NCI-H82 treated with DMSO at 0.1 percent for 48 hours (cell line): ENCODE data around the gene MAP2.

Source experiments
- DNase-seq: peaks from one replicate; lab custom pipeline; 2025; ENCODE audit not compliant: unreplicated experiment; lab: John Stamatoyannopoulos, UW

Gene MAP2

DNA sequence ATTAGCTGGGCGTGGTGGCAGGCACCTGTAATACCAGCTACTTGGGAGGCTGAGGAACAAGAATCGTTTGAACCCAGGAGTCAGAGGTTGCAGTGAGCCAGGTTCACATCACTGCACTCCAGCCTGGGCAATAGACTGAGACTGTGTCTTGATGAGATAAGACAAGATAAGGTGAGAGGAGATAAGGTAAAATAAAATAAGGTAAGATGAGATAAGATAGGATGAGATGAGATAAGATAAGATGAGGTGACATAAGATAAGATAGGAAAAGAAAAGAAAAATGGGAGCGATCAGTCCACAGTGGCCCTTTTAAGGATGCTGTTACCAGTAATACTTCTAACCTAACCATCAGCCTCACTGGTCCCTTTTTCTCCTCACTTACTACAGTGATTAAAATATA lies 213.4 kb downstream of the MAP2 start:
- DNase-seq: no peak

DNA sequence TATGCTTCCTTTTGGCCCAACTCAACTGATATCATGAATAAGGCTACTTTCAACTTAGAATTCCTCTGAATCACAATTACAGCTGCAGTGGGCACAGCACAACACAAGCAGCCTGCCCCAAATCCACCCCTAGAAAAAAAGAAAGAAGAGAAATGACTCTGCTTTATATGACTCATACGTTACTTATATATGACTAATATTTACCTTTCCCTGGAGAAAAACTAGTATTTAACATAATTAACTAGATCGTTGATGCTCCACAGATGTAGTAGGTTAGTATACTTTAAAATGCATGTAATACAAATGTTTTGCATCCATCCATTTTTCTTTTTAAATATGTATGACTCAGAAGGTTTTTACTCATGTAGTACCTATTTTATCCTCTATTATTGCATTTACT lies 214.5 kb downstream of the MAP2 start:
- DNase-seq: no peak

DNA sequence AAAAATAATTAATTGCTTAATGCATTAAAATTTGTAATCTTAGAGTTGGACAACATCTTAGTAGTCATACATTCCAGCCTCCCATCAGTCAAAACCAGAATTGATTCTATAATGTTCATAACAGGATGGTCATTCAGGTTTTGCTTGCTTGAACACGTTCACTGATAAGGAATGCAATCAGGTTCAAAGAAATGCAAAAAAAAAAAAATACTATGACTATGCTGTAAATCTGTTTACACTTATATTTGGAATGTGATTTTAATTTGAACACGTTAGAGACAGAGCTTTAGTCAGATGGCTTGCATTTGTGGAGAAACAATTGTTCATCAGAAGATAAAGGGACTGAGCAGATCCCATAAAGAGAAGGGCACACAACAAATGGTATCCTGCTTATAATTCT lies 216.5 kb downstream of the MAP2 start:
- DNase-seq: no peak

DNA sequence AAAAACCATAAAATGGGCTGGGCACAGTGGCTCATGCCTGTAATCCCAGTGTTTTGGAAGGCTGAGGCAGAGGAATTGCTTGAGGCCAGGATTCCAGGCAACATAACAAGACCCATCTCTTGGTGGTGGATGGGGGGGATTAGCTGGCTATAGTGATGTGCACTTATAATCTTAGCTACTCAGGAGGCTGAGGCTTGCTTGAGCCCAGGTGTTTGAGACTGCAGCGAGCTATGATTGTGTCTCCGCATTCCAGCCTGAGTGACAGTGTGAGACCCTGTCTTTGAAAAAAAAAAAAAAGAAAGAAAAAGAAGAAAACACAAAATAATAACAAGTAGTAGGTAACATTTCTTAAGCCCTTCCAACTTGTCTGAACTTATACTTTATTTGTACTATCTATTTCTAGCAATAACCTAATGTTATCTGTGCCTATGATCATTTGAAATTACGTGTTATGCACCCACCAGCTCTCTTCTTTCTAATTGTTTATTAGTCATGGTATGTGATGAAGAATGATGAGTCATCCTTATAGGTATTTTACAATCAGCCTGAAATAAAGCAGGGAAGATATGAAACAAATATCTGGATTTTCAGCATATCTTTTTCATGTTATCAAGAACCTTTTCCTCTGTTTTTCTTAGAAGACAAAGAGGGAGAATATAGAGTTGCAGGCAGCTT lies 218.4 kb downstream of the MAP2 start:
- no peak for DNase-seq

DNA sequence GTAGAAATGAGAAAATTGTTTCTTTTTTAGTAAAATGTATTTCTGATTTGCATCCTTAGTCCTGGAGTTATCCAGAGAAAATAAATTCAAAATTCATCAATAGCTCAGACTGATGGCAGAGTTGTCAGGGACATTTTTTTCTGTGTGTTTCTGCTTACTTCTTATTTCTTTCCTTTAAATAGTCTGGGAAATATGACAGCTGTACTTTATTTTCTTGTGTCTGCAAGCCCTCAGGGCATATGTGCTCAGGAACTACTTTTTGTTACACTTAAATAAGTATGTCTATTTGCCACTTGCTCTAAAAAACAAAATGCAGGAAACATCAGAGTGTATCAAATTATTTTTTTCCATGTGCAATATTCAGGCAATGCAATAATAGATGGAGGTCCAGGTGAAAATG lies 221.0 kb downstream of the MAP2 start:
- DNase-seq: no peak

DNA sequence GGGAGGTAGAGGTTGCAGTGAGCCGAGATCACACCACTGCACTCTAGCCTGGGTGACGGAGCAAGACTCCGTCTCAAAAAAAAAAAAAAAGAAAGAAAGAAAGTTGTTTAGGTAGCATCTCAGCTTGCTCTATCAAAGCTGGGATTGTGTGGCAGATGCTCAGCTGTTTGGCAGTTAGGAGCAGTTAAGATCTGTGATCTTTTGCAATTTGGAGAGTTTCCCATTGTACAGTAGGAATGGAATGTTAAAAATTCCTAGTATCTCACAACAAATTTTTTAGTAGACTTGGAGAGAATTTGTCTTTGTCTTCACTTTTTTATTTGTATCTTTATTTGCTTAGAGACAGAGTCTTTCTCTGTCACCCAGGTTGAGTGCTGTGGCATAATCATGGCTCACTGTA lies 224.9 kb downstream of the MAP2 start:
- no peak for DNase-seq

DNA sequence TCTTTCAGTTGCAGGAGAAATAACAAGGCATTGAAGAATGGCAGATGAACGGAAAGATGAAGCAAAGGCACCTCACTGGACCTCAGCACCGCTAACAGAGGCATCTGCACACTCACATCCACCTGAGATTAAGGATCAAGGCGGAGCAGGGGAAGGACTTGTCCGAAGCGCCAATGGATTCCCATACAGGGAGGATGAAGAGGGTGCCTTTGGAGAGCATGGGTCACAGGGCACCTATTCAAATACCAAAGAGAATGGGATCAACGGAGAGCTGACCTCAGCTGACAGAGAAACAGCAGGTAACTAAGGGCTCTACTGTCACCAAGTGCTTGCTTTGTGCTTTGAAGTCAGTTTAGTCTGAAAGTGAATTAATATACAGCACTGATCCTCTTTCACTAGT lies 229.3 kb downstream of the MAP2 start:
- no peak for DNase-seq

DNA sequence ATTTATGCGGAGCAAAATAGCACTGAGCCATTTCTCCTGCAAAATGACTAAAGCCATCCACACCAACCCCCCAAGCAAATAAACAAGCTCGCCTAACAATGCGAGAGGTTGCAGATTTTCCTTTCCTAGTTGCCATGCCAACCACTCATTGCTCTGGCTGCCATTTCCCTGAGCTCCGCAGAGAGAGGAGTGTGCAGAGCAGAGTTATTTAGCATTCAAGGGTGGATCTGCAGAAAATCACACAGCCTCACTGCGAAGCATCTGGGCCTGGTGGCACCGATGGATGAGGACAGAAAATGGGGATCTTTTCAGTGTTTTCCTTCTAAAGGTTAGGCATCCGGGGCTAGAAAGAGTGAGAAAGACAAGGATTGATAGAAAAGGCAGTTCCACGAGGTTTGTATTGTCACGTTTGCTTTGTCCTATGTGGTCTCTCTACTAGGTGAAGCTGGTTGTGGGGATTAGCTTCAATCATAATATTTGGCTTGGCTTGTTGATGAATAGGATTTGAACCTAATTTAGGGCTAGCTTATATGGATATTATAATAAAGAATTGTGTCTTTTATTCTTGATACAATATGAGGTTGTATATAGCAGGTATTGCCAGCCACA lies 237.5 kb downstream of the MAP2 start:
- no peak for DNase-seq

DNA sequence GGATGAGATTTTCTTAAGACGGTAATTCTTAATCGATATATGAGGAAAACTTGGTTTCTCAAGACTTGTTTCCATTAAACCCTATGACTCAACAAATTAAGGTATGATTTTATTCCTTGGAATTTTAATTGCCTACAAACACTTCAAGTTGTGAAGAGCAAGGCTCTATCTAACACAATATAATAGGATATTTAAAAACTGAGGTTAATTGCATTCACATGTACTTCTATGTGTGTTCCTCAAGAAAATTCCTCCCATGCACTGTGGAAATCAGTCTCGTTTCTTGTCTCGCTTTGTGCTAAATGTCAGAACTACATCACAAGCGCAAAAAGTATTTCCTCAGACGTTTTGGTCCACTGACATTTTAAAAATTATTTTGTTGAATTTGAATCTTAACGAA lies 238.2 kb downstream of the MAP2 start:
- no peak for DNase-seq

DNA sequence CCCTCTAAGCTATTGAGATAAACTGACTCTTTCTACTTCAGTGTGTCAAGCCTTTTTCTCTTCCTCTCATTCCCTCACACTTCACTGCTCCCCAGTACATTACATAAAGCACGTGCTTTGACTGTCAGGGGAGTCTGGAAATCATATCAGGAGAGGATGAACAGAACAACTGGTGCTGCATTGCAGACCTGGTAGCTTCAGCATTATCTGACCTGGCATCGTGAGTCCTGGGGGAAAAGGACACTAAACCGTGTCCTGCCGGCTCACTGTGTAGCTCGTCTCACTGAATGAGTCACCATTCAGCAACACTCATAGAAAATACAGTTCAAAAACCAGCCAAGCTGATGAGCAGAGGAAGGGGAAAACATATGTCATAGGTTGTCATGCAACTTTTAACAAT lies 239.3 kb downstream of the MAP2 start:
- DNase-seq: no peak

DNA sequence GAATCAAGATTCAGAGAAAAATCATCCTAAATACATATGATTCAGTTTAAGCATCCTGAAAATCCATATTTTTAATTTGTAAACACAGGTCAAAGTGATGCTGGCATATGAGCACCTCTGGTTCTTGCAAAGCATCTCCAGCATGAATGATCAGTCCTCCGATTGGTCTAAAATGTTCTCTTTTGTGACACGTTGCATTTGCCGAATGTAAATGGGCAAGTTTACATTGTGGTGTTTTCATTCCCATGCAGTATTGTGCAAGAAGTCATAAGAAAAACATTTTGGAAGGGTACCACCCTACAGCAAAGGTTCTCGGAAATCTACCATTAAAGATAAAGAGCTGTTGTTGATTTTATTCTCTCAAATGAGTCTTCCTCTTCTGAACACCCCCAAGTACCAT lies 239.8 kb downstream of the MAP2 start:
- DNase-seq: no peak

DNA sequence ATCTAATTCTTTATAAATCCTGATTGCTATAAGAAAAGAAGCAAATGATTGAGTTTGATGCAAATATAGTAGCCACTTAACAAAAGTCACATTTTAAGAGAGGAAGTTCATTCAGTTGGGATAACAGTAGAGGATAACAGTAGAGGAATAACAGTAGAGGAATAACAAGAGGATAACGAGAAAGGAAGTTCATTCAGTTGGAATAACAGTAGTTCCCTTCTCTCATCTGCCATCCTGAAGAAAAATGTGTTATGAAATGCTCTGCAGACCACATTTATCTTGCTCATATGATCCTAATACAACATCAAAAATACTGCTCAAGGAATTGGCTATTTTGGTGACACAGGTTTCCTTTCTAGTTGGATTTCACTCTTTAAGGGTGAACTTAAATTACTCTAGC lies 242.4 kb downstream of the MAP2 start:
- DNase-seq: no peak

DNA sequence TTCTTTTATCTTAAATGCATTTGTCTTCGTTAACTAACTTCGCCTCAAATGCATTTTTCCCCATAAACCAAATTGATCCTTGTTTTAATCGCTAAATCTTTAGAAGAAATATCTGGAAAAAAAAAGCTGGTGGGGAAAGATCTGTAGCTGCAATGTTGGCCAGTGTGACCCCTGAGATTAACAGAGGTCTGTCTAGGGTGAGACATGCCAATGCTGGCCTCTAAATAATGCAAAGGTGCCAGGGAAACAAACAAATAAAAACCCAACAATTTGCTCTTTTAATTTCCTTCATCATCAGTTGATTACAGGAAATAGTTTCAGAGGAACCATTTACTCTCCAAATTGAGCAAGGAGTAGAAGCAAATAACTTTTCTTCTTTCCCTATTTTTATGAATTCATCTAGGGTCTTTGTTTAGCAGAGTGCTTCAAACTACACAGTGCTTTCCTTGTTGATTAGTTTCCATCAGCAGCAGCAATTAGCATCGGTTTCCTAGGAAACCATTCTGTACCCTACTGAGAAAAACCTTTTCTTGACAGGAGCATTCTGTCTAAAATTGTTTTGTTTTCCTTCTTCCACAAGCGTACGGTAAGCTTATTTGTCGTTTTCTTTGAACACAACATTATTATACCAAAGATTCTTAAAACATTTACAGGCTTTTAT lies 247.3 kb downstream of the MAP2 start:
- DNase-seq: no peak

DNA sequence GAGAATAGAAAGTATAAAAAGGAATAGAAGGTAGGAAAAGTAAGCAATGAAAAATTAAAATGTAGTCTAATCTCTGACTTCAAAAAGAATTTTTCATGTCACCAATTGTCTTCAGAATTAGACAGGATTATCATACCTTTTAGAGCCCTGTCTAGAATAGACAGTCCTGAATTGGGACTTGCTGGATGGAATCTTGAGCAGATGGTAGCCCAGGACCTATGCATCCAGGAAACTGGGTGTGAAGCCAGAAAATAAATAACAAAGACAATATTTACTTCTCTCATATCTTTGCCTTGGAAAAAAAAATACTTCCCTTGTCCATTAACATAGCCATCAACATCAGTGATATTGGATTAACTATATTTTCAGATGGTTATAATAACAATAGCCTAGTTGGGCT lies 250.0 kb downstream of the MAP2 start:
- DNase-seq: no peak

DNA sequence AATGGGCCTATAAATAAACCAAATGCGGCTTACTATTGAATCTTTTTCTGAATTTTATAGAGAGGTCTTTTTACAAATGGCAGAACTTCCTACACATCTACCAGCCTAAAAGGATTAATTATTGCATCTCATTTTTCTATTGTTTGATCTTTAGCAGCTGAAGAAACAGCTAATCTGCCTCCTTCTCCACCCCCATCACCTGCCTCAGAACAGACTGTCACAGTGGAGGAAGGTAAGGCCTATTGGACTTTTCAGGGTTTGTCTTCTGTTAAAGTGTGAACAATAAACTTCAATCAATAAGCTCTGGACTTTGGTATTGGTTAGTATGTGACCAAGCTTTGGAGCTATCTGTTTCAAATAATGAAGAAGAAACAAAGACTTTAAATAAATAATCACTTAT lies 256.7 kb downstream of the MAP2 start:
- no peak for DNase-seq

DNA sequence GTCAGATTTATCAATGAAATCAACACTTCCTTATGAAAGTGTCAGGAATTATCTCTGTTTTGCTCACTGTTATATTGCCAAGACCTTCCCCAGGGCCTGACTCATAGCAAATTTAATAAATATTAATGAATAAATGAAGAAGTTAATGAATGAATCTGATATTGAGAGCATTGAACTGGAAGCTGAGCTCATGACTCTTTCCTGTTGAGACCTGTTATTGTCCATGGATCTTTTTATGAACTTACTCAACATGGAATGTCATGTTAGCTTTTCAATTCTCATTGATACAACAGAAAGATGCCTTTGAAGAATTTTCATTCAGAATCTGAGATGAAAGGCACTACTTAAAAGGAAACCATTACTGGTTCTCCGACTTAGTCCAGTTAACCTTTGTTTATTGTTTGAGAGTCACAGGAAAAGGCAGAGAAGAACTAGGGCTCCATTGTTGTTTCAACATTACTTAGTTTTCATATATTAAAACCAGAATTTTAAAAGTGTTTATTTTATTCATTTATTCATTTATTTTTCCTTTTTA lies 257.4 kb downstream of the MAP2 start:
- DNase-seq: no peak

DNA sequence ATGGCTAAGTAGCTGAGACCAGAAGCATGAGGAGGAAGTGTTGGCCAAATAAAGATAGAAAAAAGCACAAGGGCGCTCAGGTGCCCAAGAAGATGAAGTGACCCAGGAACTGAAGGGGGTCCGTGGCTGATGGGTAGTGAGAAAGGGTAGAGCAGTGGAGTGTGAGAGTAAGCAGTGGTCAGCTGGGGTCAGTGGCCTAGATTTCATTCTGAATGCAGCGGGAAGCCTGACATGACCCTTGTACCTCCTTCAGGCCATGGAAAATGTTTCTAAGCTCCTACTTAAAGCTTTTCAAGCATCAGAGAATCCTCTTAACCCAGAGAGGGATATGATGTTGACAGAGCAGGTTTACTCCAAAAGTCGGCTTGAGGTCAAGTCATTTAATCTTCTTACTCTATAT lies 258.8 kb downstream of the MAP2 start:
- peak; percentile 98 for DNase-seq

DNA sequence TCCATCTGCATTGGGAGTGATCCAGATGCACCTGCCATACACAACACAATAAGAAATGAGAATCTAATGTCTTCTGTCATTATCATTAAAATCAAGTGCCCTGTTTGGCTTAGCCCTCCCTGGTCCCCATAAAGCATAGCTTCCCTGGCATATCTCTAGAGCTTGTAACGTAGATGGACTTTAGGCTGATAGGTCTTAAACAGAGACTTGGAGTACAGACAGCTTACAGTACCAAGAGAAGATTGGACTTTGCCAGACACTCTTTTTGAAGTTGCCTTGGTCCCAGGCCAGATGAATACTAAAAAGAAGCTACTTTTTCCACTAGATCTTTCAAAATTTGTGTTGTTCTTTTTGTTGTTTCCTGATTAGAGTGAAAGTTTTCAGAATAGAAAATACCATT lies 261.5 kb downstream of the MAP2 start:
- no peak for DNase-seq

DNA sequence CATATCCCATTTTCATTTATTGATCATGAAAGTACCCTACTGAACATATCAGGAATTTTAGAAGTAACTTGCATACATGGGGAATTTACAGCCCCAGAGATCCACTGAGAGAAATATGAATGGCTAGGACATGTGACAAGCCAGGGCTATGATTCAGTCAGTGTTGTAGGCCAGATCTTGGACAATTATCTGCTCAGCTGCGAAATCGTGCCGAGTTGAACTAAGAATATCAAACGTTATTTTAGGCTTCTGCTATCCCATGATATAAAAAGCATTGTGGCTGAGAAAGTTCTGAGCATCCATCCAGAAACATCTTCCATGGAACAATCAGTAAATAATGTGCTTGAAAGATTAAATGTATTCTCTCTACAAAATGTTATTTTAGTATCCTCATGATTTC lies 262.1 kb downstream of the MAP2 start:
- DNase-seq: no peak

DNA sequence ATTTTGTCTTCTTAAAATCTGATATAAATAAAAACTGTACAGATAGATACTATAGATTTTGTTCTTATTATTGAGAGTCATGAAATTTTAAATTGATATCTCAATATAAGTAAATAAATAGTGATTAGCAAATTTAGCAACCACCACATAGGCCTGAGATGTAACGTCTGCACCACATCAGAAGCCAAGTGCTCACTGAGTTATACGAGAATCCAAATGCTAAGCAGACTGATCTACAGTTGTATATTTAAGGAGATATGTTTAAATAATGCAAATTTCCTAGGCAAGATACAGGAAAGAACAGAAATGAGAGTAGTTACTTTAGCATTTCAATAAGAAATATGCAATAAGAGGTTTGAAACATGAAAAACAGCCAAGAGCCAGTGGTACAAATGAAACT lies 262.6 kb downstream of the MAP2 start:
- no peak for DNase-seq

DNA sequence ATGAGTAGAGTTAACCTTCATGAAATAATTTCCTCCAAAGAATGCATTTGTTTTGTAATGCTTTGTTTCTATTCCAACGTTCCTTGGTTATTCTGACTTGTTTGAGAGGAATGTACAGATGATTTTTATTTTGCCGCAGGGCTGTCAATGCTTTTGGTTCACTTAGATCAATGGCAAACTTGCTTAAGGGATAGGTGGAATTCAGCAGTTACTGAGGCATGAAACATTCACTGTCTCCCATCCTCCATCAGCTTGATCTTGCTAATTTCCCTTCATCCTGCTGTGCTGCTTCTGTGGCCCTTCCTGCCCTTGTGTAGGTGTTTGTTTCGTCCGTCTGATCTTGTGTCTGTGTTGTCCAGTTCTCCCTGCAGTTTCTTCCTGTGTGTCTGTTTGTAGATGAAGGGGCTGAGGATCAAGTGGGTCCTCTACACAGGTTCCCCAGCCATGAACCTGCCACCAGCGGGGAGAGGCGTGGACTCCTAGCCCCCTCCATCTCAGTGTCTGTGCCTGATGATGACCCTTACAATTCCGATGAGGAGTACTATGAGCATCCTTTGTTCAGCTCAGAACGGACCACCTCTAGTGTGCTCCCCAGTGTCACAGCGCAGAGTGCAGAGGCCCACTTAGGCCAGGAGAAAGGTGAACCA lies 263.6 kb downstream of the MAP2 start:
- no peak for DNase-seq

DNA sequence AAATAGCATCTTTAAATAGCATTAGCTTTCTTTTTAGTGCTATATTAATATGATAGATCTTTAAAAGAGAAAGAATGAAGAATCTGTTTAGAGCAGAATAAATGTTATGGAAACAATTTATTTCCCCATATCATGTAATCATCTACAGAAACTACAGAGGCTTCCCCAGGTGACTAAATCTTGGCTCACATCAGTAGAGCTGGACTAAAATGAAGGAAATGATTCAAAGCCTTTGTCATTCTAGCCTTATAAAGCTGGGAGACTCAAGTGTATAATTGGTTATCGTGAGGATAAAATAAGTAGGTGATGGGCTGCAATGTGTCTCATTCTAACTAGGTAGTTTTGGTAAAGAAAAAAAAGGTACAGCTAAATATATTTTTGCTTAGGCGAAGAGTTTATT lies 264.5 kb downstream of the MAP2 start:
- DNase-seq: no peak
